GM13977 (cell line): Measurements from ENCODE around the gene INSR.

Experiments
- DNase-seq: peaks from one replicate; pipeline ENCODE4 v3.0.0; 2012; ENCODE audit warnings: low spot score
- in situ Hi-C: fragments of 300-500 bp; cut with MboI; formaldehyde crosslinking; loops from one replicate; pipeline ENCODE4 v1.12.0; 2022; ENCODE audit warnings: low sequenced_read_pairs, low pct_unique_long_range_greater_than_20kb, mixed read lengths, inconsistent platforms; ENCODE audit not compliant: unreplicated experiment
- TF ChIP-seq, protein P1 (sequence below): IDR thresholded peaks from 2 replicates; pipeline ENCODE4 v1.5.1; 2012; ENCODE audit warnings: mild to moderate bottlenecking, control low read depth; ENCODE audit not compliant: insufficient read depth; ENCODE audit errors: extremely low read depth, missing control alignments

INSR gene

DNA sequence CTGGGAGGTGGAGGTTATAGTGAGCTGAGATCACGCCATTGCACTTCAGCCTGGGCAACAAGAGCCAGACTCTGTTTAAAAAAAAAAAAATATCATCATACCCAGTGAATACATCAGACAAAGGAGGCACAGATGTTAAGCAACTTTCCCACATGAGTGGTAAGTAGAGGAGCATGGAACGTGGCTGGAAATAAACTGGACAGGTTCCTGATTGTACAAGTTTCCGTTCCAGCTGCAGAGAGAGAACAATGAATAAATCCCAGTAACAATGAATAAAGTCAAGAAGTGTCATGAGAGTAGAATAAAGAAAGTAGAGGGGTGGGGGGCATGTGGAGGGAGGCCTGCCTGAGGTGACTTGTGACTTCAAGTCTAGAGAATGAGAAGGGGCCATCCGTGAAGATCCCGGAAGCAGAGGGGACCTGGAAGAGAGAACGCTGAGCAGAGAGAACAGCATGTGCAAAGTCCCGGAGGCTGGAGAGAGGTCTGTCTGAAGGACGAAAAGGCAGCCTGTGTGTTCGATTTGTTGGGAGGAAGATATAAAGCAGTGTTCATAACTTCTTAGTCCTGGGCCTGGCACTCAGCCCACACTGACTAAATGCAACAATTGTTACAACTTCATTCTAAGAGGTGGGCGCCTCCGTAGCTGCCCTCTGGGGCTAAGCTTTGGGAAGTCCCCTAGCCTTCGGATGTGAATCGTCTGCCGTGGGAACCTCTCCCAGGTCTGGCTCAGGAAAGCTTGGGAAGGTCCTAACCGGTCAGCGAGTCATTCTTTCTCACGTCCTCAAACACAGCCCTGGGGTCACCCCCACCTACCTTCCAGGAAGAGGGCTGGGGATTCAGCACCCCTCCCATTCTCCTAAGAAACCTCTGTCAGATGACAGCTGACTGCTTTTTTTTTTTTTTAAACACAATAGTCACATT, 39.2 kb upstream of the INSR start:
- peak; percentile 40 for DNase-seq
- TF ChIP-seq, protein P1, sequence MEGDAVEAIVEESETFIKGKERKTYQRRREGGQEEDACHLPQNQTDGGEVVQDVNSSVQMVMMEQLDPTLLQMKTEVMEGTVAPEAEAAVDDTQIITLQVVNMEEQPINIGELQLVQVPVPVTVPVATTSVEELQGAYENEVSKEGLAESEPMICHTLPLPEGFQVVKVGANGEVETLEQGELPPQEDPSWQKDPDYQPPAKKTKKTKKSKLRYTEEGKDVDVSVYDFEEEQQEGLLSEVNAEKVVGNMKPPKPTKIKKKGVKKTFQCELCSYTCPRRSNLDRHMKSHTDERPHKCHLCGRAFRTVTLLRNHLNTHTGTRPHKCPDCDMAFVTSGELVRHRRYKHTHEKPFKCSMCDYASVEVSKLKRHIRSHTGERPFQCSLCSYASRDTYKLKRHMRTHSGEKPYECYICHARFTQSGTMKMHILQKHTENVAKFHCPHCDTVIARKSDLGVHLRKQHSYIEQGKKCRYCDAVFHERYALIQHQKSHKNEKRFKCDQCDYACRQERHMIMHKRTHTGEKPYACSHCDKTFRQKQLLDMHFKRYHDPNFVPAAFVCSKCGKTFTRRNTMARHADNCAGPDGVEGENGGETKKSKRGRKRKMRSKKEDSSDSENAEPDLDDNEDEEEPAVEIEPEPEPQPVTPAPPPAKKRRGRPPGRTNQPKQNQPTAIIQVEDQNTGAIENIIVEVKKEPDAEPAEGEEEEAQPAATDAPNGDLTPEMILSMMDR = no peak
- in situ Hi-C loops = no loop called here

DNA sequence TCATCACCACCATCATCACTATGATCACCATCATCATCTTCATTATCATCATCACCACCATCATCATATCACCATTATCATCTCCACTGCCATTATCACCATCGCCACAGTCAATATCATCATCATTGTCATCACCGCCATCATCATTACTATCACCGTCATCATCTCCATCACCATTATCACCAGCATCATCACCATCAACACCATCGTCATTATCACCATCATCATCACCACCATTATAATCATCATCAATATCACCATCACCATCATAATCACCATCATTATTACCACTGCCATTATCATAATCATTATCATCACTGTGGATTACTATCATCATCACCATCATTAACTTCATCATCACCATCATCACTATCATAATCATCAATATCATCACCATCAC, 37.2 kb upstream of the INSR start:
- TF ChIP-seq, protein P1 = no peak
- no peak for DNase-seq
- in situ Hi-C loops = no loop called here

DNA sequence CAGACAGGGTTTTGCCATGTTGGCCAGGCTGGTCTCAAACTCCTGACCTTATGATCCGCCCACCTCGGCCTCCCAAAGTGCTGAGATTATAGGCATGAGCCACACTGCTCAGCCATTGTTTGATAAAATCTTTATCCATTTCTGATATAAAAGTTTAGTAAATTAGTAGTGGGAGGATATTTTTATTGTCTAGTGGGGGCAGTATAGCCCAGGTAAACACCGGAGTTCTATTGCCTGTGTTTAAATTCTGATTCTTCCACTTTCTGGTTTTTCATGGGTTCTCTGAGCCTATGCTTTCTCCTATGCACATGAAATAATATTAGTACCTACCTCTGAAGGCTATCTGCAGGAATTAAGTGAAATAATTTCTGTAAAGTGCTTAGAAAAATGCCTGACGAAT, 34.4 kb upstream of the INSR start:
- peak; percentile 26 for DNase-seq
- in situ Hi-C loops = no loop called here
- TF ChIP-seq, protein P1 = peak; percentile 31

DNA sequence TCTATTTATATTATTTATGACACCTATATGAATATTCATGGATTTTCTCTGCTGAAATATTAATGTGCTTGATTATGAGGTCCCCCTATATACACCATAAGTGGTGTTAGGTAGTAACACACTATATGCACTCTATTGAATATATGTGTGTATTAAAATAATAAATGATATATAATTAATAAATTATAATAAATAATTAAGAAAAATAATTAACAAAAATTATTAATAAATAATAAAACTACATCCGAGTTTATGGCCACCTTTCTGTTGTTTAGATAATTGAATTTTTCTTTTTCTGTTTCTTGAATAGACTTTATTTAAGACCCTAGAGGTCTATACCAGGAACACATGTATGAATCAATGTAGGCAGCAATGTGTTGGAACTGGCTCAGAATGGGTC, 33.6 kb upstream of the INSR start:
- TF ChIP-seq, protein P1 = no peak
- DNase-seq = no peak
- in situ Hi-C loops = no loop called here

DNA sequence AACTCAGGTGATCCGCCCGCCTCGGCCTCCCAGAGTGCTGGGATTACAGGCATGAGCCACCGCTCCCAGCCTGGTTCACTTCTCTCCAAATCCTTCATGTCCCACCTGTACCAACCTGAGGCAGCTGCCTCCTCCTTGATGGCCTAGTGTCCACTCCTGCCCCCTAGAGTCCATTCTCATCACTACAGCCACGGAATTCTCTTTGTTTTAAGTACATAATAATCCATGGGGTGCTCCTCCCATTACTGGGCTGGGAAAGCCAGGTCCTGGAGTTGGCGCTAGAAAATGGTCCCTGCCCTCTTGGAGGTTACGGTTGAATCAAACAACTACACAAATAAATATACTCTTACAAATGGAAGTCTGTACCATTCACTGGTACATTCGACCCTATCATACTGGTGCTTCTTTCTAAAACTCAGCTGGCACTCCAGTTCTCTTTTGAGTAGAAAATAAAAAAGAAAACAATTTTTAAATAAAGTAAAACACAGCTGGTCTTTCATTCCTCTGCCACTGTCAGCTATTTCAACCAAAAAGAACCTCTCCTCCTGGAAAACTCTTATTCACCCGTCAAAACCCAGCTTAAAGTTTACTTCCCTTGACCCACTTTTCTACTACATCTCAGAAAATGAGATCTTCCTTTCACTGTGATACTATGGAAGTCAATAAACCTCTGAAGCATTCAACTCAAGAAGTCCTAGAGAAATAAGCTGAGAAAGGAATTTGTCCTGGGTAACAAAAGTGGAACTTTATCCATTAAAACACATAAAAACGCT, 32.1 kb upstream of the INSR start:
- in situ Hi-C loops = no loop called here
- TF ChIP-seq, protein P1 = peak; percentile 60
- peak; percentile 35 for DNase-seq

DNA sequence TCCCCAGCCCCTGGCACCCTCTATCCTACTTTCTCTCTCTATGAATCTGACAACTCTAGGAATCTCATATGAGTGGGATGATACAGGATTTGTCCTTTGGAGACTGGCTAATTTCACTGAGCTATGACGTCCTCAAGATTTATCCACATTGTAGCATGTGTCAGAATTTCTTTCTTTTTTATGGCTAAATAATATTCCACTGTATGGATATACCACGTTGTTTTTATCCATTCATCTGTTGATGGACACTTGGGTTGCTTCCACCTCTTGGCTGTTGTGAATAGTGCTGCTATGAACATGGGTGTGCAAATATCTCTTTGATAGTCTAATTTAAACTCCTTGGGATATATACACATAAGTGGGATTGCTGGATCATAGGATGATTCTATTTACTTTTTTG, 24.0 kb upstream of the INSR start:
- no peak for DNase-seq
- TF ChIP-seq, protein P1 = no peak
- in situ Hi-C loops = no loop called here
